ENCODE data around the gene RAD52.

Gene RAD52

GRCh38 chr12:915090-915489 is 34.4 kb downstream of the RAD52 start:
- H3K27ac ChIP-seq (ENCODE audit: low read length): no peak overlapping the region
- peaks cover 14% of the 10 kb centered on the region for H3K36me3 ChIP-seq (ENCODE audit: control insufficient read depth, insufficient read depth, low read length)
- no peaks in the 10 kb centered on the region; the same call in 1 of the 2 replicates for H3K4me1 ChIP-seq (ENCODE audit: control insufficient read depth, insufficient read depth, low read length)
- no peaks in the 10 kb centered on the region for H3K9me3 ChIP-seq (ENCODE audit: control insufficient read depth, insufficient read depth, low read length)
- H3K27me3 ChIP-seq (ENCODE audit: control insufficient read depth, insufficient read depth, low read length): no peaks in the 10 kb centered on the region
- no peak overlapping the region for H3K4me3 ChIP-seq (ENCODE audit: low read length)
- DNase-seq (ENCODE audit: low read depth, low spot score): no peak
- no CpG with 5 or more reads among the region's 5 CpGs for WGBS (ENCODE audit: insufficient coverage, insufficient read length)

DNA sequence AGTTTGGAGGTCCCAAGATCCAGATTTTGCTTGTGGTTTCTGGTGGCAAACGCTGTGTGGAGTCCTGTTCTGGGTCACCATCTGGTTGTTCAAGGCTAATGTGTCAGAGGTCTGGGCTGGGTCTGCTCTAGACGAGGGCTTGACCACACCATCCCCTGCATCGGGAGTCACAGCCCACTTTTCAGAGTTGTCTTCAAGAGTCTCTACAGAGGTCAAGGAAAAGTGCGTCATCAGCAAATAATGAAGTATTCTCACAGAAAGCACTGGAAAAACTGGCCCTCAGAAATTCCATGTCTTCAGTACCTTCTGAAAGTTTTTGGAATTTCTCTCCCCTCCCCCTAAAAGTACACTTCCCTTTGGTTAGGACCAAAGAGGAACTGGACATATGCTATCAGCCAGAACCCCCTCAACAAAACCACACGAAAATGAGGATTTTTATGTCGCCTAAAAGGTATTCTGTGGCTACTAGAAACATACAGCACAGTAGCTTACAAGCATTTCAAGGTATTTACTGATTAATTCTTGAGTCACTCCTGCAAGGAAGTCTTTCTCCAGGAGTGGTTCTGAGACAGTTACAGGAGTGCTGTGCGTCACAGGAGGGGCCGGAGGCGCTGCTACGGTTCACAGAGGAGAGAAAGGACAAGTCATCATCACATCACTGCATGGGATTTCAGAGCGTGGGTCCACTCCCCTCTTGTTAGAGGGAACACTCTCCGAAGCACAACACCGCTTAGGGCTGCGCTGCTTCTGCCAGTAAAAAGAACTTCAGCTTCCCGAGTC is 35.4 kb downstream of the RAD52 start:
- no peaks in the 10 kb centered on the region for H3K9me3 ChIP-seq (ENCODE audit: control insufficient read depth, insufficient read depth, low read length)
- H3K27ac ChIP-seq (ENCODE audit: low read length): no peak overlapping the region
- H3K36me3 ChIP-seq (ENCODE audit: control insufficient read depth, insufficient read depth, low read length): peaks cover 14% of the 10 kb centered on the region
- no CpG with 5 or more reads among the region's 15 CpGs for WGBS (ENCODE audit: insufficient coverage, insufficient read length)
- H3K4me3 ChIP-seq (ENCODE audit: low read length): no peak overlapping the region
- DNase-seq (ENCODE audit: low read depth, low spot score): no peak
- no peaks in the 10 kb centered on the region for H3K27me3 ChIP-seq (ENCODE audit: control insufficient read depth, insufficient read depth, low read length)
- no peaks in the 10 kb centered on the region; the same call in 1 of the 2 replicates for H3K4me1 ChIP-seq (ENCODE audit: control insufficient read depth, insufficient read depth, low read length)

GRCh38 chr12:912466-913235 is 36.8 kb downstream of the RAD52 start:
- Histone ChIP-seq H3K4me1 (ENCODE audit: control insufficient read depth, insufficient read depth, low read length) (no peaks in the 10 kb centered on the region; the same call in 1 of the 2 replicates), H3K36me3 (ENCODE audit: control insufficient read depth, insufficient read depth, low read length) (peaks cover 19% of the 10 kb centered on the region), H3K4me3 (ENCODE audit: low read length) (no peak overlapping the region), H3K27ac (ENCODE audit: low read length) (no peak overlapping the region), H3K9me3 (ENCODE audit: control insufficient read depth, insufficient read depth, low read length) (no peaks in the 10 kb centered on the region), H3K27me3 (ENCODE audit: control insufficient read depth, insufficient read depth, low read length) (no peaks in the 10 kb centered on the region)
- WGBS (ENCODE audit: insufficient coverage, insufficient read length): no CpG with 5 or more reads among the region's 7 CpGs
- no peak for DNase-seq (ENCODE audit: low read depth, low spot score)

GRCh38 chr12:911191-911826 is 38.2 kb downstream of the RAD52 start:
- DNase-seq (ENCODE audit: low read depth, low spot score): no peak
- Histone ChIP-seq H3K4me3 (ENCODE audit: low read length) (no peak overlapping the region), H3K27ac (ENCODE audit: low read length) (no peak overlapping the region), H3K36me3 (ENCODE audit: control insufficient read depth, insufficient read depth, low read length) (peaks cover 17% of the 10 kb centered on the region), H3K9me3 (ENCODE audit: control insufficient read depth, insufficient read depth, low read length) (no peaks in the 10 kb centered on the region), H3K27me3 (ENCODE audit: control insufficient read depth, insufficient read depth, low read length) (no peaks in the 10 kb centered on the region), H3K4me1 (ENCODE audit: control insufficient read depth, insufficient read depth, low read length) (no peaks in the 10 kb centered on the region; the same call in 1 of the 2 replicates)
- WGBS (ENCODE audit: insufficient coverage, insufficient read length): no CpG with 5 or more reads among the region's 10 CpGs

GRCh38 chr12:910416-910815 is 39.1 kb downstream of the RAD52 start:
- Histone ChIP-seq H3K27me3 (ENCODE audit: control insufficient read depth, insufficient read depth, low read length) (no peaks in the 10 kb centered on the region), H3K4me1 (ENCODE audit: control insufficient read depth, insufficient read depth, low read length) (no peaks in the 10 kb centered on the region; the same call in 1 of the 2 replicates), H3K27ac (ENCODE audit: low read length) (no peak overlapping the region), H3K9me3 (ENCODE audit: control insufficient read depth, insufficient read depth, low read length) (no peaks in the 10 kb centered on the region), H3K36me3 (ENCODE audit: control insufficient read depth, insufficient read depth, low read length) (peaks cover 15% of the 10 kb centered on the region; the same call in 1 of the 2 replicates), H3K4me3 (ENCODE audit: low read length) (no peak overlapping the region)
- no CpG with 5 or more reads among the region's 4 CpGs for WGBS (ENCODE audit: insufficient coverage, insufficient read length)
- no peak for DNase-seq (ENCODE audit: low read depth, low spot score)

DNA sequence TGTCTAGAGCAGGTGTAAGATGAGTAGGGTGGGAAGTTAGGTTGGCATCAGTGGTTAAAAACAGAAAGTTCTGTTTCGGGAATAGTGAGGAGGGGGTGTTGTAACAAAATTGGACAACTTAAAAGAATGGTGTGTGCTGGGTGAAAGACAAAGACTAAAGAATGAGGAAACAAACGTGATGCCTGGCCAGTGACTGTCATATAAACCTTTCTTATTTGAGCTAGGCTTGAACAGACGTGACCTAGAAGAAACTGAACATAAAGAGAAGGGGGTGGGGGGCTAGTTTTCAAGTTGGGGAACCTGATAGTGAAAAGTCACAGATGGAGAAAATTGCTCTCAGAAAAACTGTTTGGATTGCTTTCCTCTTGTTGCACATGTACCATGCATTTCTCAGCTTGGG is 39.6 kb downstream of the RAD52 start:
- no peak overlapping the region for H3K27ac ChIP-seq (ENCODE audit: low read length)
- no peak overlapping the region for H3K4me3 ChIP-seq (ENCODE audit: low read length)
- peaks cover 15% of the 10 kb centered on the region; the same call in 1 of the 2 replicates for H3K36me3 ChIP-seq (ENCODE audit: control insufficient read depth, insufficient read depth, low read length)
- 100% methylated on average over 1 of the region's 3 CpGs for whole genome bisulfite sequencing (ENCODE audit: insufficient coverage, insufficient read length)
- H3K4me1 ChIP-seq (ENCODE audit: control insufficient read depth, insufficient read depth, low read length): no peaks in the 10 kb centered on the region
- H3K27me3 ChIP-seq (ENCODE audit: control insufficient read depth, insufficient read depth, low read length): no peaks in the 10 kb centered on the region
- no peak for DNase-seq (ENCODE audit: low read depth, low spot score)
- no peaks in the 10 kb centered on the region for H3K9me3 ChIP-seq (ENCODE audit: control insufficient read depth, insufficient read depth, low read length)

GRCh38 chr12:907413-908185 is 41.9 kb downstream of the RAD52 start:
- WGBS (ENCODE audit: insufficient coverage, insufficient read length): no CpG with 5 or more reads among the region's 16 CpGs
- no peak overlapping the region for H3K4me3 ChIP-seq (ENCODE audit: low read length)
- peaks cover 5% of the 10 kb centered on the region; the same call in 1 of the 2 replicates for H3K36me3 ChIP-seq (ENCODE audit: control insufficient read depth, insufficient read depth, low read length)
- no peak for DNase-seq (ENCODE audit: low read depth, low spot score)
- H3K4me1 ChIP-seq (ENCODE audit: control insufficient read depth, insufficient read depth, low read length): no peaks in the 10 kb centered on the region
- no peaks in the 10 kb centered on the region for H3K27me3 ChIP-seq (ENCODE audit: control insufficient read depth, insufficient read depth, low read length)
- H3K9me3 ChIP-seq (ENCODE audit: control insufficient read depth, insufficient read depth, low read length): no peaks in the 10 kb centered on the region
- no peak overlapping the region for H3K27ac ChIP-seq (ENCODE audit: low read length)

GRCh38 chr12:906062-906585 is 43.4 kb downstream of the RAD52 start:
- Histone ChIP-seq H3K4me3 (ENCODE audit: low read length) (no peak overlapping the region), H3K36me3 (ENCODE audit: control insufficient read depth, insufficient read depth, low read length) (peaks cover 8% of the 10 kb centered on the region; the same call in 1 of the 2 replicates)

GRCh38 chr12:905261-906031 is 44.0 kb downstream of the RAD52 start:
- no peaks in the 10 kb centered on the region for H3K27me3 ChIP-seq (ENCODE audit: control insufficient read depth, insufficient read depth, low read length)
- no peaks in the 10 kb centered on the region for H3K9me3 ChIP-seq (ENCODE audit: control insufficient read depth, insufficient read depth, low read length)
- WGBS (ENCODE audit: insufficient coverage, insufficient read length): no CpG with 5 or more reads among the region's 9 CpGs
- no peaks in the 10 kb centered on the region for H3K4me1 ChIP-seq (ENCODE audit: control insufficient read depth, insufficient read depth, low read length)
- no peak for DNase-seq (ENCODE audit: low read depth, low spot score)
- H3K27ac ChIP-seq (ENCODE audit: low read length): no peak overlapping the region
- H3K4me3 ChIP-seq (ENCODE audit: low read length): no peak overlapping the region
- H3K36me3 ChIP-seq (ENCODE audit: control insufficient read depth, insufficient read depth, low read length): peaks cover 11% of the 10 kb centered on the region; the same call in 1 of the 2 replicates

More at GRCh38 chr12:906062-906585, 43.4 kb downstream of the RAD52 start:
- Histone ChIP-seq H3K27ac (ENCODE audit: low read length) (no peak overlapping the region), H3K9me3 (ENCODE audit: control insufficient read depth, insufficient read depth, low read length) (no peaks in the 10 kb centered on the region), H3K4me1 (ENCODE audit: control insufficient read depth, insufficient read depth, low read length) (no peaks in the 10 kb centered on the region), H3K27me3 (ENCODE audit: control insufficient read depth, insufficient read depth, low read length) (no peaks in the 10 kb centered on the region)
- WGBS (ENCODE audit: insufficient coverage, insufficient read length): no CpG with 5 or more reads among the region's 10 CpGs
- DNase-seq (ENCODE audit: low read depth, low spot score): no peak
